Liver (tissue), 9 donors: ENCODE data around the gene CYSLTR2. TPM values are rescaled to one million over a fixed set of nuclear protein-coding genes. Genes with fewer than 3 reads are reported as not detected.

ENCODE experiments used
- DNase-seq: peaks from one replicate; pipeline ENCODE4 v3.0.0-alpha.2; 2017; ENCODE audit warnings: low spot score
- H3K27ac ChIP-seq, 2 donors: one replicate each; pipeline ENCODE4 v1.7.0; 2013; ENCODE audit warnings: inconsistent platforms in 2 of 2, low read length in 2 of 2, control low read depth in 1 of 2, low read depth in 1 of 2, mild to moderate bottlenecking in 1 of 2
- H3K27me3 ChIP-seq, 4 donors: one replicate each; pipeline versions ENCODE4 v1.6.1 to v1.7.0; 2013; ENCODE audit warnings: low read length in 3 of 4, inconsistent platforms in 1 of 4, mild to moderate bottlenecking in 1 of 4, moderate library complexity in 1 of 4; ENCODE audit not compliant: control insufficient read depth in 4 of 4, insufficient read depth in 4 of 4
- H3K36me3 ChIP-seq, 4 donors: one replicate each; pipeline versions ENCODE4 v1.6.1 to v1.7.0; 2013; ENCODE audit warnings: low read length in 3 of 4, mild to moderate bottlenecking in 3 of 4, low read depth in 1 of 4, moderate library complexity in 1 of 4; ENCODE audit not compliant: control insufficient read depth in 4 of 4, insufficient read depth in 3 of 4
- H3K4me1 ChIP-seq, 4 donors: one replicate each; pipeline versions ENCODE4 v1.6.1 to v1.7.0; 2013; ENCODE audit warnings: low read length in 3 of 4, mild to moderate bottlenecking in 3 of 4, moderate library complexity in 1 of 4; ENCODE audit not compliant: control insufficient read depth in 4 of 4, insufficient read depth in 4 of 4
- H3K4me3 ChIP-seq, 3 donors: one replicate each; pipeline versions ENCODE4 v1.6.1 to v1.7.0; 2013; ENCODE audit warnings: low read length in 3 of 3, control low read depth in 1 of 3, low read depth in 1 of 3, mild to moderate bottlenecking in 1 of 3
- H3K9ac ChIP-seq, 2 donors: one replicate each; pipeline ENCODE4 v1.7.0; 2013; ENCODE audit warnings: low read length in 2 of 2, mild to moderate bottlenecking in 2 of 2, moderate library complexity in 2 of 2, control low read depth in 1 of 2, low read depth in 1 of 2
- H3K9me3 ChIP-seq, 4 donors: one replicate each; pipeline versions ENCODE4 v1.6.1 to v1.7.0; 2013; ENCODE audit warnings: low read length in 3 of 4; ENCODE audit not compliant: control insufficient read depth in 4 of 4
- ATF3 ChIP-seq: IDR thresholded peaks from 2 replicates; pipeline ENCODE4 v1.6.1; 2016; ENCODE audit warnings: antibody characterized with exemption
- CTCF ChIP-seq: fragments of 150-350 bp; IDR thresholded peaks from 2 replicates; pipeline ENCODE4 v1.5.1; 2017; ENCODE audit warnings: improper control_type of control experiment, low read depth, low read length; ENCODE audit not compliant: missing input control
- FOXA1 ChIP-seq: IDR thresholded peaks from 2 replicates; pipeline ENCODE4 v1.6.1; 2016; ENCODE audit warnings: antibody characterized with exemption
- FOXA2 ChIP-seq: IDR thresholded peaks from 2 replicates; pipeline ENCODE4 v1.6.1; 2016; ENCODE audit warnings: antibody characterized with exemption
- GABPA ChIP-seq, 2 donors: IDR thresholded peaks in 1 of 2; conservative IDR thresholded peaks in 1 of 2; 2 replicates each; pipeline ENCODE4 v1.6.1; 2016; ENCODE audit warnings: antibody characterized with exemption in 2 of 2, mild to moderate bottlenecking in 1 of 2, moderate library complexity in 1 of 2
- HNF4A ChIP-seq, 2 donors: conservative IDR thresholded peaks; 2 replicates each; pipeline ENCODE4 v1.6.1; 2016; ENCODE audit warnings: antibody characterized with exemption in 2 of 2, mild to moderate bottlenecking in 2 of 2
- HNF4G ChIP-seq: IDR thresholded peaks from 2 replicates; pipeline ENCODE4 v1.6.1; 2016; ENCODE audit warnings: antibody characterized with exemption
- MAX ChIP-seq: IDR thresholded peaks from 2 replicates; pipeline ENCODE4 v1.6.1; 2016; ENCODE audit warnings: antibody characterized with exemption
- RAD21 ChIP-seq, 2 donors: IDR thresholded peaks; 2 replicates each; pipeline ENCODE4 v1.6.1; 2016; ENCODE audit warnings: antibody characterized with exemption in 2 of 2, mild to moderate bottlenecking in 2 of 2
- RXRA ChIP-seq, 2 donors: IDR thresholded peaks; 2 replicates each; pipeline ENCODE4 v1.6.1; 2017 to 2018; ENCODE audit warnings: antibody characterized with exemption in 2 of 2, mild to moderate bottlenecking in 1 of 2
- SP1 ChIP-seq: IDR thresholded peaks from 2 replicates; pipeline ENCODE4 v1.6.1; 2018; ENCODE audit warnings: antibody characterized with exemption, mild to moderate bottlenecking
- TAF1 ChIP-seq: conservative IDR thresholded peaks from 2 replicates; pipeline ENCODE4 v1.6.1; 2016; ENCODE audit warnings: antibody characterized with exemption, mild to moderate bottlenecking
- YY1 ChIP-seq: IDR thresholded peaks from 2 replicates; pipeline ENCODE4 v1.6.1; 2016; ENCODE audit warnings: antibody characterized with exemption, mild to moderate bottlenecking
- WGBS: extraction: QIAGEN DNeasy Blood & Tissue Kit; methylation state at CpG from one replicate; pipeline ENCODE4 v1.1.7; 2013; 5-methylcytosine and 5-hydroxymethylcytosine counted together
- polyA plus RNA-seq, 2 donors: library from polyadenylated mRNA; stranded (reverse) in 1 of 2; unstranded in 1 of 2; fragments of 200-250 nt in 1 of 2; fragments of >200 nt in 1 of 2; fragmentation: Nextera tagmentation in 1 of 2; extraction: Ambion mirVana in 1 of 2; gene quantifications; one replicate each; pipeline versions ENCODE4 v1.2.1 to v1.2.3, GENCODE V29; 2013 to 2015
- total RNA-seq, 2 donors: library from RNA; depleted of rRNA; stranded (reverse); fragments of >200 nt; gene quantifications; one replicate each; pipeline ENCODE4 v1.2.3, GENCODE V29; 2014
- TF ChIP-seq, protein P1 (sequence below): IDR thresholded peaks from 2 replicates; pipeline ENCODE4 v1.6.1; 2016; ENCODE audit warnings: antibody characterized with exemption
- TF ChIP-seq, protein P2 (sequence below): IDR thresholded peaks from 2 replicates; pipeline ENCODE4 v1.6.1; 2016; ENCODE audit warnings: antibody characterized with exemption, mild to moderate bottlenecking
- donor health status: healthy.
- donor health status: healthy.
- donor health status: healthy.
- donor health status: healthy.
- donor health status: healthy.

CYSLTR2 gene
- total and polyA plus RNA-seq, 4 donors = 0.07 to 0.37 (median 0.15) TPM

DNA sequence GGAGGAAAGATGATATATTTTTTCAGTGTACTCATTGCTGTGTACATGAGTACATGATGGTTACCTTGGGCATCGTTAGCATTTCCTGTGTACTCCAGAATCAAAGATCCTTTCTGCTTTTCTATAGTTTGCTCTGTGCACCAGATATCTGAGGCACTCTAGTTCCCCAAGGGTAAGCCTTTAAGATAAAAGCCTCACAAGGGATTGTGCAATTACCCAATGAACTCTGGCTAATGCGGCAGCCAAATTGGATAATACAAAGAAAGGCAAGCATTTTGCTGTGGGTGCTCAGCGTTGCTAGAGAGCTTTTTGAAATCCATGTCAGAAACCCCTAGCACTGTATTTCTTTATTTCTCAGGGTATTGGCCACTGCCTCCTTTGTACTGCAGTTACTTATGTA is 2.9 kb downstream of the CYSLTR2 start:
- TF ChIP-seq RAD21 (IDR thresholded peaks at IDR 0.05) (no peak), TAF1 (no peak), SP1 (no peak), MAX (no peak), CTCF (no peak), RXRA (IDR thresholded peaks at IDR 0.05) (no peak), YY1 (no peak), ATF3 (no peak), FOXA1 (no peak), FOXA2 (no peak), HNF4A (conservative IDR thresholded peaks at IDR 0.05) (no peak), GABPA (IDR thresholded peaks at IDR 0.05 in 1 of 2, conservative IDR thresholded peaks at IDR 0.05 in 1 of 2) (no peak), HNF4G (no peak)
- TF ChIP-seq, protein P1, sequence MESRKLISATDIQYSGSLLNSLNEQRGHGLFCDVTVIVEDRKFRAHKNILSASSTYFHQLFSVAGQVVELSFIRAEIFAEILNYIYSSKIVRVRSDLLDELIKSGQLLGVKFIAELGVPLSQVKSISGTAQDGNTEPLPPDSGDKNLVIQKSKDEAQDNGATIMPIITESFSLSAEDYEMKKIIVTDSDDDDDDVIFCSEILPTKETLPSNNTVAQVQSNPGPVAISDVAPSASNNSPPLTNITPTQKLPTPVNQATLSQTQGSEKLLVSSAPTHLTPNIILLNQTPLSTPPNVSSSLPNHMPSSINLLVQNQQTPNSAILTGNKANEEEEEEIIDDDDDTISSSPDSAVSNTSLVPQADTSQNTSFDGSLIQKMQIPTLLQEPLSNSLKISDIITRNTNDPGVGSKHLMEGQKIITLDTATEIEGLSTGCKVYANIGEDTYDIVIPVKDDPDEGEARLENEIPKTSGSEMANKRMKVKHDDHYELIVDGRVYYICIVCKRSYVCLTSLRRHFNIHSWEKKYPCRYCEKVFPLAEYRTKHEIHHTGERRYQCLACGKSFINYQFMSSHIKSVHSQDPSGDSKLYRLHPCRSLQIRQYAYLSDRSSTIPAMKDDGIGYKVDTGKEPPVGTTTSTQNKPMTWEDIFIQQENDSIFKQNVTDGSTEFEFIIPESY = no peak
- TF ChIP-seq, protein P2, sequence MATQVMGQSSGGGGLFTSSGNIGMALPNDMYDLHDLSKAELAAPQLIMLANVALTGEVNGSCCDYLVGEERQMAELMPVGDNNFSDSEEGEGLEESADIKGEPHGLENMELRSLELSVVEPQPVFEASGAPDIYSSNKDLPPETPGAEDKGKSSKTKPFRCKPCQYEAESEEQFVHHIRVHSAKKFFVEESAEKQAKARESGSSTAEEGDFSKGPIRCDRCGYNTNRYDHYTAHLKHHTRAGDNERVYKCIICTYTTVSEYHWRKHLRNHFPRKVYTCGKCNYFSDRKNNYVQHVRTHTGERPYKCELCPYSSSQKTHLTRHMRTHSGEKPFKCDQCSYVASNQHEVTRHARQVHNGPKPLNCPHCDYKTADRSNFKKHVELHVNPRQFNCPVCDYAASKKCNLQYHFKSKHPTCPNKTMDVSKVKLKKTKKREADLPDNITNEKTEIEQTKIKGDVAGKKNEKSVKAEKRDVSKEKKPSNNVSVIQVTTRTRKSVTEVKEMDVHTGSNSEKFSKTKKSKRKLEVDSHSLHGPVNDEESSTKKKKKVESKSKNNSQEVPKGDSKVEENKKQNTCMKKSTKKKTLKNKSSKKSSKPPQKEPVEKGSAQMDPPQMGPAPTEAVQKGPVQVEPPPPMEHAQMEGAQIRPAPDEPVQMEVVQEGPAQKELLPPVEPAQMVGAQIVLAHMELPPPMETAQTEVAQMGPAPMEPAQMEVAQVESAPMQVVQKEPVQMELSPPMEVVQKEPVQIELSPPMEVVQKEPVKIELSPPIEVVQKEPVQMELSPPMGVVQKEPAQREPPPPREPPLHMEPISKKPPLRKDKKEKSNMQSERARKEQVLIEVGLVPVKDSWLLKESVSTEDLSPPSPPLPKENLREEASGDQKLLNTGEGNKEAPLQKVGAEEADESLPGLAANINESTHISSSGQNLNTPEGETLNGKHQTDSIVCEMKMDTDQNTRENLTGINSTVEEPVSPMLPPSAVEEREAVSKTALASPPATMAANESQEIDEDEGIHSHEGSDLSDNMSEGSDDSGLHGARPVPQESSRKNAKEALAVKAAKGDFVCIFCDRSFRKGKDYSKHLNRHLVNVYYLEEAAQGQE = no peak
- no peak for DNase-seq
- H3K9ac ChIP-seq = no peak overlapping the region
- H3K4me3 ChIP-seq = no peak overlapping the region
- no peaks in the 10 kb centered on the region for H3K27me3 ChIP-seq
- no peak overlapping the region for H3K27ac ChIP-seq
- WGBS = 26% methylated on average over 3 of the region's 3 CpGs
- no peaks in the 10 kb centered on the region for H3K9me3 ChIP-seq
- no peaks in the 10 kb centered on the region for H3K36me3 ChIP-seq
- H3K4me1 ChIP-seq = peaks cover 0 to 4% (median 2%) of the 10 kb centered on the region in 4 donors
